Stimulated activated CD8-positive, alpha-beta memory T cell treated with anti-CD3 and anti-CD28 coated beads, Interleukin-7, amount 100 ng/mL, for 48 hours (primary cell): ENCODE results near the gene INSYN1.
"Not testable (repeated sequence)": the region's sequence is repeated elsewhere in the genome, so short reads cannot be mapped to it uniquely, and the experiment has no call there.

ENCODE experiments used
- DNase-seq, 2 donors: peaks; one replicate each; pipeline ENCODE4 v3.0.0-alpha.2; 2020; ENCODE audit warnings: low read depth in 1 of 2; ENCODE audit errors: extremely low read depth in 1 of 2

Gene INSYN1

GRCh38 chr15:73750438-73750837 lies 2.7 kb downstream of the INSYN1 start:
- DNase-seq = no peak

DNA sequence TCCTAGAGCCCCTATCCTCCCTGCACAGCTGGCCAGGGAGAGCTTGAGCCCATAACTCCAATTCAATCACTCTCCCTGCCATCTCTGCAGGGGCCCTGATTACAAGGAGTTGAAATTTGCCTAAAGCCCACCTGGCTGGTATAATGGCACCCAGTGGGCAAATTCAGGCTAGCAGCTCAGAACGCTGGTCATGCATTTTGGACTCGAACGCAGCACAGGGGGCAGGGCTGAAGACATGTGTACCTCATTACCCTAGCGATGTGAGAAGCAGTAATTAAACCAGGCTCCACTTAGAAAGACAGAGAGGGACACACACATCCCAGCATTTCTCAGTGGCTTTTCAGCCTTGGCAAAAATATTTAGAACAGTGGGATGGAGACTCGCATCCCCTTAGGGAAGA lies 3.2 kb downstream of the INSYN1 start:
- no peak for DNase-seq

GRCh38 chr15:73749533-73749932 lies 3.6 kb downstream of the INSYN1 start:
- DNase-seq = no peak

- no peak for DNase-seq
Measured at GRCh38 chr15:73748730-73749129, 4.4 kb downstream of the INSYN1 start.

- DNase-seq = no peak
Measured at GRCh38 chr15:73747847-73748590, 5.1 kb downstream of the INSYN1 start.

DNA sequence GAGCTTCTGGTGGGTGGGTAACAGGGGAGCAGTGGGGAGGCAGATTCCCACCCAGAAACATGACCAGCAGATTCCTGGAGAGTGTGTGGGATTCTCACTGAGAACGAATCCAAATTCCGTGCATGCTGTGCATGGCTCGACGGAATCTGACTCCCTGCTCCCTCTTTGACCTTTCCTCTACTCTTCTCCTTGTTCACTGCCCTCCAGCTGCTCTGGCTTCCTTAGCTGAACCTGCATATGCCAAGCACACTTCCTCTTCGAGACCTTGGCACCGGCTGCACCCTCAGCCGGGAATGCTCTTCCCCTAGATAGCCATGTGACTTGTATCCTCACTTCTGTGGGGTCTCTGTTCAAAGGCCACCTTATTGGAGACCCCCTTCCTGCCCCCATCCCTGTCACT lies 6.3 kb downstream of the INSYN1 start:
- no peak for DNase-seq

GRCh38 chr15:73746261-73746660 lies 6.9 kb downstream of the INSYN1 start:
- DNase-seq = no peak

DNA sequence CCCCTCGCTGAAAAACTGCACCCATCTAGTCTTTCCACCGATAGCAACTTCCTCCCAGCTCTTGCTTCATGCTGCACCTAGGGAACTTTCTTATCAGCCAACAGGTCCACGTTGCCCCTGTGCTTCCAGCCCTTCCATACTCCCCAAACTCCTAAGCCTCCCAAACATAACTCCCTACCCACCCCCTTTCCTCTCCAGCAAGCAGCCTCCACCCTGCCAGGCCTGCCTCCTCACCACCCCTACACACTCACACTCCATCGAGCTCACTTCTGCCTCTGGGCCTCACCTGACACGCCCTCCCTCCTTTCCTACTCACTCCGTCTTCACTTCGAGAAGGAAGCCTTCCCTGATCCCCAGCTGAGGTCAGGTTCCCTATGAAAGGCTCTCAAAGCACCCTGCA lies 8.1 kb downstream of the INSYN1 start:
- DNase-seq = no peak

GRCh38 chr15:73744293-73744692 lies 8.9 kb downstream of the INSYN1 start:
- no peak for DNase-seq

GRCh38 chr15:73741321-73741836 lies 11.8 kb downstream of the INSYN1 start:
- no peak for DNase-seq

DNA sequence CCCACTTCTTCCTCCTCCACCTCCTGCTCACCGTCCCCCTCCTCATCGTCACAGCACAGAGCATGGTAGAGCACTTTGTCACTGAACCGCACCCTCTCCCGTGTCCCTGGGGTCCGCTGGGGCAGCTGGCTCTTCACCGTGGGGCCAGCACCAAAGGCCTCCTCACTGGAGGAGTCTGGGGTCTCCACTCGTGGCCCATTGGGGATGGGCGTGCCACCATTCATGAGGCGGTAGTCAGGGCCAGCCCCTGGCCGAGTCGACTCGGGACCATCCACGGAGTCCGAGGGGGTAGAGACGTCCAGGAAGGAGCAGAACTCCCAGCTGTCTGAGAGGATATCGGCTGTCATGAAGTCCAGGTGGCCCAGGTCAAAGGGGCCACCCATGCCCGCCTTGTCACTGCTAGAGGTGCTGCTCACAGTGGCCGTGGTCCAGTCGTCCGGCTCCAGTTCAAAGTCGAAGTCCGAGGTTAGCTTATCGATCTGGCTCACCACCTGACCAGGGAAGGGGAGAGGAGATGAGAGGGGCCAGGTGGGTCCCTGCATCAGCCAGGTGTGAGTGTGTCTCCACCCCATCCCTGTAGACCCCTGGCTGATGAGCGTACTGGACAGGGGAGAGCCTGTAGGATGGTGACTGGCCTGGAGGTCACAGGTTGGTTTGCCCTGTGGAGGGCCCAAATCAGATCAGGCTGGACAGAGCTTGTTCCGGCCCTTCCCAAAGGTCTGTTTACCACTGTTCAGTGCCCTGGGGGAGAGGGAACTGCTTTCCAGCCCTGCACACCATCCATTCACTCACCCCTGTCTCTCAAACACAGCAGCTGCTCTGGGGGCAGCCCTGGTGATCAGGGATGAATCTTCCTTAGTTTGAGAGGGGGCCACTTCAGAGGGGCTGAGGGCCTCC lies 12.8 kb downstream of the INSYN1 start:
- DNase-seq = no peak

DNA sequence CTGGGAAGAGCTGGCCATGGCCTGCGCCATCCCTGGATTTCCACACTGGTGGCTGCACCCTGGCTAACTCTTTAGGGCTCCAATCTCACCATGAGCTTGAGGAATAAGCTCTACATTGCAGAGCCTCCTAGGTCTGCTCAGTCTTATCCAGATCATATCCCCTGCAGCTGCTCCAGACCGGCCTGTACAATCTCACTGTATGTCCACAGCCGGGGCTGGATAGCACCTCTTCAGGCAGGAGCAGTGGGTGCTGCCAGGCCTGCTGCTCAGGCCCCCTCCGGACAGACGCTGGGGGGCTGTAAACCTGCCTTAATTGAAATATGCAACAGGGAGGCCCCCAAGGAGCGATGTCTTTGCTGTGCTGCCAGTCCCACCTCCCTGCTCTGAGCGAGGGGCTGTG lies 15.6 kb downstream of the INSYN1 start:
- no peak for DNase-seq

DNA sequence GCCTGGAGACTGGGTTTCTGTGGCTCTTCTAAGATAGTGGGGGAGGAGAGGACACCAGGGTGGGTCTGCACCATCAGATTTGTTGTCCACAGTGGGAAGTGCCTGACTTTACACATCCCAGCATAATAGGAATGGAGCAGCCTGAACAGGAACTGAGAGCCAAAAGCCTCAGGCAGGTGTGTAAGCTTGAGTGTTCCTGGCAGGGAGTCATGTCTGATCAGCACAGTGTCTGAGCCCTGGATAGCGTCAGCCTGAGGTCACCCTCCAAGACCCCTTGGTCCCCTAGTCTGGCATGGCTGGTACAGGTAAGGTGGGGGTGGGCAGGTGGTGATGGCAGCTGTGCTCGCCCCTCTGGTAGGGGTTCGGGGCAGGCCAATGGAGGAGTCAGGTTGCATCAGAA lies 20.2 kb downstream of the INSYN1 start:
- DNase-seq = no peak

- DNase-seq = not testable (repeated sequence)
Measured at GRCh38 chr15:73732051-73732450, 21.1 kb downstream of the INSYN1 start.

DNA sequence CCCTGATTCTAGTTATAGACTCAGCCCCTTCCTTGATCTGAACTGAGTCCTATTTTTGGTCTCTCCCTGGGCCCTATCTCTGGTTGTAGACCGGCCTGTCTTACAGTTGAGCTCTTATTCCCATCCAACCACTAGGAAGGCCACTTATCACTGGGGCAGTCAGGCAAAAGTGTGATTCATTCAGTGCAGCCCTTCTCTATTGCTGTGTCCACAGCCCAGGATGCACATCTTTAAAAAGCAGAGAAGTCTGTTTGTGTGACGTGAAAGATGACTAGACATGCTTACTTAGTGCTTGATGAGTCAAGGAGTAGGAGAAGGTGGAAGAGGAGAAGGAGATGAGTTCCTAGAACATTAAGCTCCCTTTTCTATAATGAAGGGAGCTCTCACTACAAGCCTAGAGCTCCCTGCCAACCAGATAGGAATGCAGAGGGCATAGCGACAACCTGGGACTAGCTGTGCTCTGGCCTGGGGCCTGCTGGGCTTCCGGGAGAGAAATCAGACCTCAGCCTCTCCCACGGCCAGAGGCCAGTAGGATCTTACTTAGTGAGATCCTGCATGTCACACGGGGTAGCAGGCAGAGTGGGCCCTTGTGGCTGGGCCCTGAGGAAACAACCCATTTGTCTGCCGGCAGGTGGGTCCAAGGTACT lies 25.7 kb downstream of the INSYN1 start:
- DNase-seq = no peak

DNA sequence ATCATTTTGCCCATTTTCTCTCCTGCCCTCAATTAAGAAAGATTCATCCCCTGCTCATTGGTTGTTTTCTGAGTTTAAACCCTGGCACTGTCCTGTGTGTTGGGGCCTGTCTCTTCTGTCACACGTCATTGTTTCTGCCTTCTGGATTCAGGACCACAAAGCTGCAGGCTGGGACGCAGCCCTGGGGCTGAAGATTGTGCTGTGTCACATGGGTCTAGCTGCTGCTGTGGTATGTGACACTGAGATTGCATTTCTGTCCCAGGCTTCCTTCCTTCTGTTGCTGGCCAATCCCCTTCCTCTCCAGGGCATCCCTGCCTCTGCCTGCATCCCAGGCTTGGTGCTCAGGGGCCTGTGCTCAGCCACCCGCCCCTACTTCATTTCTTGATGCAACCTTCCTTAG lies 28.9 kb downstream of the INSYN1 start:
- DNase-seq = no peak

DNA sequence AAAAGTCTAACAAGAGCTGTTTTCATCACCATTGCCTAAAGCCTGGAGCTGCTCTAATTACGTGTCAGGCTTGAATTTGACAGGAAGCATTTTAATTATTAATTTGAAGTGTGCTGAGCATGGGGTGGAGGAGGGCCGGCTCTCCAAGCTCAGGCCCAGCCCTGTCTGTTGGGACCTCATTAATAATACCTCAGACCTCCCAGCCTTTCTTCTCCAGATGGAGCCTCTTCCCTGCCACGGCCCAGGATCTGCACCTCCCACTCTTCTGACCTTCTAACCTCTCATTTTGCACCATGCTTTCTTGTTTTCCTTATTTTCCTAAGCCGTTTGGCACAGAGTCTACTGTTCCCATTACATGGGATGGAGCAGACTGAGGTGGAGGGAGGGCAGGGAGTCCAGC lies 30.0 kb downstream of the INSYN1 start:
- no peak for DNase-seq

DNA sequence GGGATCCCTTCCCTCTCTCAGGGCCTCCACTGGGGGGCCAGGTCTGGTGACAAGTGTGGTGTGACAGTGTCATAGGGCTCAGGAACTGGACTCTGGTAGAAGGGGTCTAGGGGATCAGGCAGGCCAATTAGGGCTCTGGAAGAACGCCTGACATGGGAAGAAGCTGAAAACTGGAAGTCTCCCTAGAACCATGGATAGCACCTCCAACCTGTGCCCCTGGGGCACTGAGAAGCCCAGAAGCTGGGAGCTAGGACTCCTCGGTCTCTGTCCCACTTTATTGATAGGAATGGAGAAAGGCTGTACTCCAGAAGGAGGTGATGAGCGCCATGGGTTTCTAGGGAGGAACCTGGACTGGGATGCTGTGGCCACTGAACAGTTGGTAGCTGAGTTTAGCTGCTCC lies 30.7 kb downstream of the INSYN1 start:
- no peak for DNase-seq

DNA sequence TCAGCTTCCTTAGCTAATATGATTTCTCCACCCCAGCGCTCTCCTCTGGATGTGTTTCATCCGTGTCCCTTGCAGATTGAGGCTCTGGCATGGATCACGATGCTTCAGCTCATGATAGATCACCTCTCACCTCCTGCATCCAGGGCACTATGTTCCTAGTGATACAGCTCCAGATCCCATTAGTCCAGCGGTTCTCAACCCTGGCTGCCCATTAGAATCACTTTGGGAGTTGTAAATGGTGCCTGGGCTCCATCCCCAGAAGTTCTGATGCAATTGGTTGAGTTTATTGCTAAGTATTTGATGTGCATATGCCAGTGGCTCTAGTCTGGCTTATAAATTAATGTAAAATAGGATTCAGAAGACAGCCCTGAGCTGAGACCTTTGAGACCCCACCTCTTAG lies 34.5 kb downstream of the INSYN1 start:
- no peak for DNase-seq

DNA sequence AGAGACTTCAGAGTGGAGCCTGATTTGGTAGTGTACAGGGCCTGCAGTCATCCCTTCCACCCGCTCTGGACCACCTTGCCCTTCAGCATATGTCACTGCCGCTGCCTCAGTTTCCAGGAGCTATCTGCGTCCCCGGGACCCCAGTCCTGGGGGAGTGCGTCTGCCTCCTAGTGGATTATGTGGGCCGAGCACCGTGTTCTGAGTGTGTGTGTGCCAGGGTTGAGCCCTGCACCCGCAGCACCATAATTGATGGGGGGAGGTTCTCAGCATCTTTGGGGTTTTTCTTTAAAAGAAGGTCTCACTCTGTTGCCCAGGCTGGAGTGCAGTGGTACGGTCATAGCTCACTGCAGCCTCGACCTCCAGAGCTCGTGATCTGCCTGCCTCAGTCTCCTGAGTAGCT lies 35.3 kb downstream of the INSYN1 start:
- DNase-seq = no peak

- no peak for DNase-seq
Measured at GRCh38 chr15:73717206-73717605, 35.9 kb downstream of the INSYN1 start.

DNA sequence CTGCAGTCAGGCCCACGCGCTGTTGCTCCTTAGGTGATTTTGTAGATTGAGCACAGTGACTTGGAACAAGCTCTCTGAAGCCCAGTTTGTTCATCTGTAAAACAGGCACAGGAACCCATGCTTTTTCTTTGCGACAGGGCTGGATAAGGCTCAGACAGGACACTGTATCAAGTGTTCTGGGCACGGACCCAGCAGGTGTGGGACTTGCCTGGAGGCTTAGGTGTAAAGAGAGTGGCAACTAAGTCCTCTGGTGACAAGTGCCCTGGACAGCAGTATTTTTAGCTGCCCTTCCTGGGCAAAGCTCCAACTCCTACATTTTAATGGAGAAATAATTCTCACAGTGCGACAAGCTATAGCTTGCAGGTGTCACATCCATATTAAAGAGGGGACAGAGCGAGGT lies 36.7 kb downstream of the INSYN1 start:
- no peak for DNase-seq
